PC-9 (cell line): ENCODE measurements around the gene CERS3. TPM values are rescaled to one million over a fixed set of nuclear protein-coding genes. Genes with fewer than 3 reads are reported as not detected.

Experiments
- BruUV-seq: library from RNA; stranded (reverse); fragments of 400-500 nt; replicated peaks from 2 replicates; lab custom pipeline; 2021; lab: Mats Ljungman, UMichigan
- CTCF ChIA-PET: fragments of 300-600 bp; sonication (Branson Sonifier 250); formaldehyde crosslinking; loops from one replicate; lab custom pipeline; 2022; ENCODE audit warnings: antibody characterized with exemption; lab: Charles Lee
- POLR2A ChIA-PET: fragments of 300-600 bp; sonication (Branson Sonifier 250); formaldehyde crosslinking; loops from one replicate; lab custom pipeline; 2022; ENCODE audit warnings: antibody characterized with exemption; ENCODE audit not compliant: unreplicated experiment; lab: Charles Lee
- DNase-seq, 2 experiments: peaks; one replicate each; pipeline versions ENCODE4 v3.0.0 to v3.0.0-alpha.2; 2015 to 2022; ENCODE audit warnings: mixed read lengths in 1 of 2
- H2AFZ ChIP-seq: fragments of 200-600 bp; sonication (generic); 2 replicates; pipeline ENCODE4 v1.8.1; 2017; ENCODE audit warnings: antibody characterized with exemption
- H3F3A ChIP-seq: fragments of 200-600 bp; sonication (generic); 2 replicates; pipeline ENCODE4 v1.8.1; 2017; ENCODE audit warnings: antibody characterized with exemption, mild to moderate bottlenecking, low read depth; ENCODE audit not compliant: insufficient read depth
- H3K27ac ChIP-seq: fragments of 200-600 bp; sonication (generic); 2 replicates; pipeline ENCODE4 v1.6.1; 2016; ENCODE audit warnings: mixed run types
- H3K27me3 ChIP-seq: fragments of 200-600 bp; sonication (generic); 2 replicates; pipeline ENCODE4 v1.6.1; 2016; ENCODE audit warnings: low read depth, mixed run types; ENCODE audit not compliant: insufficient read depth
- H3K36me3 ChIP-seq: fragments of 200-600 bp; sonication (generic); 2 replicates; pipeline ENCODE4 v1.6.1; 2016; ENCODE audit warnings: low read depth, mixed run types
- H3K4me1 ChIP-seq: fragments of 200-600 bp; sonication (generic); replicated peaks from 2 replicates; pipeline ENCODE4 v1.6.1; 2016; ENCODE audit warnings: mixed run types; ENCODE audit not compliant: insufficient read depth
- H3K4me2 ChIP-seq: fragments of 200-600 bp; sonication (generic); 2 replicates; pipeline ENCODE4 v1.6.1; 2017; ENCODE audit warnings: mixed run types
- H3K4me3 ChIP-seq: fragments of 200-600 bp; sonication (generic); 2 replicates; pipeline ENCODE4 v1.6.1; 2016; ENCODE audit warnings: mixed run types
- H3K79me2 ChIP-seq: fragments of 200-600 bp; sonication (generic); 2 replicates; pipeline ENCODE4 v1.6.1; 2017; ENCODE audit warnings: low read depth, mixed run types
- H3K9me2 ChIP-seq: fragments of 200-600 bp; sonication (generic); 2 replicates; pipeline ENCODE4 v1.8.1; 2017; ENCODE audit warnings: mild to moderate bottlenecking; ENCODE audit not compliant: insufficient read depth
- H3K9me3 ChIP-seq: fragments of 200-600 bp; sonication (generic); 2 replicates; pipeline ENCODE4 v1.8.1; 2016; ENCODE audit warnings: low read depth; ENCODE audit not compliant: insufficient read depth
- H4K20me1 ChIP-seq: fragments of 200-600 bp; sonication (generic); 2 replicates; pipeline ENCODE4 v1.8.1; 2017; ENCODE audit not compliant: insufficient read depth
- EZH2 ChIP-seq: fragments of 200-600 bp; sonication (generic); IDR thresholded peaks from 2 replicates; pipeline ENCODE4 v1.8.0; 2017; ENCODE audit warnings: antibody characterized with exemption, low read depth
- intact Hi-C: fragments of 100-400 bp; cut with micrococcal nuclease; formaldehyde crosslinking; loops from one replicate; pipeline ENCODE4 v1.10.0; 2022; ENCODE audit not compliant: unreplicated experiment
- total RNA-seq: library from RNA; stranded (reverse); gene quantifications from 2 replicates; pipeline ENCODE4 v1.2.3, GENCODE V29; 2021
- TF ChIP-seq, protein P1 (sequence below): fragments of 200-600 bp; sonication (generic); conservative IDR thresholded peaks from 2 replicates; pipeline ENCODE4 v1.6.1; 2017; ENCODE audit warnings: mixed run types, antibody characterized with exemption, mild to moderate bottlenecking, moderate library complexity

CERS3 gene
- total RNA-seq, 1 experiment from 2014 or later: not detected

GRCh38 chr15:100536733-100537132 is 8.0 kb upstream of the CERS3 start:
- H3K9me3 ChIP-seq: no peaks in the 10 kb centered on the region
- H3K27ac ChIP-seq: no peak overlapping the region
- TF ChIP-seq EZH2: no peak
- TF ChIP-seq, protein P1, sequence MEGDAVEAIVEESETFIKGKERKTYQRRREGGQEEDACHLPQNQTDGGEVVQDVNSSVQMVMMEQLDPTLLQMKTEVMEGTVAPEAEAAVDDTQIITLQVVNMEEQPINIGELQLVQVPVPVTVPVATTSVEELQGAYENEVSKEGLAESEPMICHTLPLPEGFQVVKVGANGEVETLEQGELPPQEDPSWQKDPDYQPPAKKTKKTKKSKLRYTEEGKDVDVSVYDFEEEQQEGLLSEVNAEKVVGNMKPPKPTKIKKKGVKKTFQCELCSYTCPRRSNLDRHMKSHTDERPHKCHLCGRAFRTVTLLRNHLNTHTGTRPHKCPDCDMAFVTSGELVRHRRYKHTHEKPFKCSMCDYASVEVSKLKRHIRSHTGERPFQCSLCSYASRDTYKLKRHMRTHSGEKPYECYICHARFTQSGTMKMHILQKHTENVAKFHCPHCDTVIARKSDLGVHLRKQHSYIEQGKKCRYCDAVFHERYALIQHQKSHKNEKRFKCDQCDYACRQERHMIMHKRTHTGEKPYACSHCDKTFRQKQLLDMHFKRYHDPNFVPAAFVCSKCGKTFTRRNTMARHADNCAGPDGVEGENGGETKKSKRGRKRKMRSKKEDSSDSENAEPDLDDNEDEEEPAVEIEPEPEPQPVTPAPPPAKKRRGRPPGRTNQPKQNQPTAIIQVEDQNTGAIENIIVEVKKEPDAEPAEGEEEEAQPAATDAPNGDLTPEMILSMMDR: no peak
- no peaks in the 10 kb centered on the region for H3K9me2 ChIP-seq
- H3K36me3 ChIP-seq: no peaks in the 10 kb centered on the region
- DNase-seq: no peak
- POLR2A ChIA-PET: no interaction called here
- intact Hi-C loops: no loop called here
- BruUV-seq: no TSS peak
- no peaks in the 10 kb centered on the region for H3K4me1 ChIP-seq
- H3K27me3 ChIP-seq: peaks cover 48% of the 10 kb centered on the region
- no peaks in the 10 kb centered on the region for H3K79me2 ChIP-seq
- H4K20me1 ChIP-seq: no peaks in the 10 kb centered on the region
- H3F3A ChIP-seq: no peaks in the 10 kb centered on the region
- no peak overlapping the region for H2AFZ ChIP-seq
- CTCF ChIA-PET: no interaction called here
- no peak overlapping the region for H3K4me3 ChIP-seq
- no peak overlapping the region for H3K4me2 ChIP-seq

GRCh38 chr15:100533886-100534285 is 5.1 kb upstream of the CERS3 start:
- H3K27me3 ChIP-seq: peaks cover 75% of the 10 kb centered on the region
- no peak overlapping the region for H3K4me2 ChIP-seq
- H2AFZ ChIP-seq: no peak overlapping the region
- no peaks in the 10 kb centered on the region for H3K4me1 ChIP-seq
- H4K20me1 ChIP-seq: no peaks in the 10 kb centered on the region
- intact Hi-C loops: no loop called here
- no peak for TF ChIP-seq EZH2
- TF ChIP-seq, protein P1: no peak
- H3K79me2 ChIP-seq: no peaks in the 10 kb centered on the region
- no peaks in the 10 kb centered on the region for H3K36me3 ChIP-seq
- H3F3A ChIP-seq: no peaks in the 10 kb centered on the region
- H3K9me3 ChIP-seq: no peaks in the 10 kb centered on the region
- H3K9me2 ChIP-seq: no peaks in the 10 kb centered on the region
- ChIA-PET POLR2A (no interaction called here), CTCF (no interaction called here)
- no peak for DNase-seq
- H3K4me3 ChIP-seq: no peak overlapping the region
- no peak overlapping the region for H3K27ac ChIP-seq
- no TSS peak for BruUV-seq

GRCh38 chr15:100531823-100532327 is 3.1 kb upstream of the CERS3 start:
- TF ChIP-seq, protein P1: no peak
- no peak for TF ChIP-seq EZH2
- H3K9me2 ChIP-seq: no peaks in the 10 kb centered on the region
- no peak overlapping the region for H3K4me2 ChIP-seq
- no peaks in the 10 kb centered on the region for H3K79me2 ChIP-seq
- no peak overlapping the region for H3K4me3 ChIP-seq
- no peak for DNase-seq
- H3K27ac ChIP-seq: no peak overlapping the region
- CTCF ChIA-PET: no interaction called here
- intact Hi-C loops: no loop called here
- H4K20me1 ChIP-seq: no peaks in the 10 kb centered on the region
- H3K4me1 ChIP-seq: no peaks in the 10 kb centered on the region
- no peaks in the 10 kb centered on the region for H3F3A ChIP-seq
- H2AFZ ChIP-seq: no peak overlapping the region
- POLR2A ChIA-PET: no interaction called here
- no peaks in the 10 kb centered on the region for H3K9me3 ChIP-seq
- peaks cover 82% of the 10 kb centered on the region for H3K27me3 ChIP-seq
- H3K36me3 ChIP-seq: no peaks in the 10 kb centered on the region
- BruUV-seq: no TSS peak
